ENCODE data around the gene PPIA.
"Not testable (repeated sequence)": the region's sequence is repeated elsewhere in the genome, so short reads cannot be mapped to it uniquely, and the experiment has no call there.

Gene PPIA

DNA sequence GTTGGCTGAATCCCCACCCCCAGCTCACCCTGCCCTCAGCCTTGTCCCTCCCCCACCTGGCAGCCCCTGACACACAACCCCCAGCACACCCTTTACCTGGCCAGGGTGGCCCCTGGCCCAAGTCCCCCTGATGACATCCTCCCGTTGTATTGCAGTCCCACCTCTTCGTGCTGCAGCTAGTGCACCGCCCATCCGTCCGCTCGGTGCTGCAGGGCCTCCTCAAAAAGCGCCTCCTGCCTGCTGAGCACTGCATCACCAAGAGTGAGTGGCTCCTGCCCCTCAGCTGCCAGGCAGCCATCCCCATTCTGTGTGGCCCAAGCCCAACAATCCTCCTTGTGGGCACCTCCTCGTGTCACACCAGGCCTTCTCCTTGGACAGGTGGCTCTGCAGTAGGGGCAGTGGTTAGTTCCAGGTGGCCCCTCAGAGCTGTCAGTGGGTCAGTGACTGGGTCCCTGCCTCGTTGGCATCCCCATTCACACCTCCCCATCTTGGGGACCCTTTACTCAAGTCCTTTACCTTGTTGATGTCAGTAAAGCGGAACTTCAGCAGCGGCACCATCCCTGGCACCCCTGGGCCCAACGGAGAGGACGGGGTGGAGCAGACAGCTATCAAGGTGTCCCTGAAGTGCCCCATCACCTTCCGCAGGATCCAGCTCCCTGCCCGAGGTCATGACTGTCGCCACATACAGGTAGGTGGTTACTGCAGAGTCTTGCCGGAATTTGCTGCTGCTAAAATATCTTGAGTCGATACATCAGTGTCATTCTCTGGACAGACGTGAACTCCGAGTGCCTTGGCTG is 33.6 kb upstream of the PPIA start:
- in situ Hi-C loops (cut with MboI; ENCODE audit: low sequenced_read_pairs) = no loop called here

DNA sequence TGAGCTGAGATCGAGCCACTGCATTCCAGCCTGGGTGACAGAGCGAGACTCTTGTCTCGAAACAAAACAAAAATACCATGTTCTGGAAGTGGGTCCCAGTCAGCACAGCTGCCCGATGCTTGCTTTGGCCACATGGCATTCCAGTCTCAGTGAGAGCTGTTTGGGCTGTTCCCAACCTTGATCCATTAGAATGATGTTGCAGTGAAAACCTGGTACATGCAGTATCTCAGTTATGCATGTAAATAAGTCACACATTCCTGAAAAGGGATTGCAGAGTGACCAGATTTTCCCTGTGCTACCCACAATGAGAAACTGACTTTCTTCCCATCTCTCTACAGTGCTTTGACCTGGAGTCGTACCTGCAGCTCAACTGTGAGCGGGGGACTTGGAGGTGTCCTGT is 32.4 kb upstream of the PPIA start:
- in situ Hi-C loops (cut with MboI; ENCODE audit: low sequenced_read_pairs) = no loop called here

DNA sequence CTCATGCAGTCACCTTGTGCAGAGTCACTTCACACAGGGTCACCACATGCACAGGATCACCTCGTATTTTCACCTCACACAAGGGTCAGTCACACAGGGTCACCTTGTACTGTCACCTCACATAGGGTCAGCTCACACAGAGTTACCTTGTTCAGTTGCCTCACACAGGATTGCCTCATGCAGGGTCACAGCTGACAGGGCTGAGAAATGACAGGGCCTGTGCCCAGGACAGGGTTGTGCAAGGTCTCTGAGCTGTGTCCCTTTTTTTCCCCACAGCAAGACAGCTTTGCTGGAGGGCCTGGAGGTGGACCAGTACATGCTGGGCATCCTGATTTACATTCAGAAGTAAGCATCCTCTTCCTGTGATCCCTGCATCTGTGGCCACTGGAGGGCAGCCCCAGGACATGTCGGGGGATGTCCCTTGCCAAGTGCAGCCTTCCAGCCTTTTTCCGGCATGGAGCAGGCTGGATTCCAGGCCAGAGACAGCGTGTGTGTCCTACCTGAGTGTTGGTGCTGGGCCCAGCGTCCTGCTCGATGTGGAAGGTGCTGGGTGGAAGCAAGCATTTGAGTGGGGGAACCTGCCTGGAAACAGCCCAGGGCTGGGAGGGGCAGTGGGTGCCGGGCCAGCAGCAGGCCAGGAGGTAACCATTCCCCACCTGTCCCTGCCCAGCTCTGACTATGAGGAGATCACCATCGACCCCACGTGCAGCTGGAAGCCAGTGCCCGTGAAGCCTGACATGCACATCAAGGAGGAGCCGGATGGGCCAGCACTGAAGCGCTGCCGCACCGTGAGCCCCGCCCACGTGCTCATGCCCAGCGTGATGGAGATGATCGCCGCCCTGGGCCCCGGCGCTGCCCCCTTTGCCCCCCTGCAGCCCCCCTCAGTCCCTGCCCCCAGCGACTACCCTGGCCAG is 31.6 kb upstream of the PPIA start:
- in situ Hi-C loops (cut with MboI; ENCODE audit: low sequenced_read_pairs) = no loop called here

DNA sequence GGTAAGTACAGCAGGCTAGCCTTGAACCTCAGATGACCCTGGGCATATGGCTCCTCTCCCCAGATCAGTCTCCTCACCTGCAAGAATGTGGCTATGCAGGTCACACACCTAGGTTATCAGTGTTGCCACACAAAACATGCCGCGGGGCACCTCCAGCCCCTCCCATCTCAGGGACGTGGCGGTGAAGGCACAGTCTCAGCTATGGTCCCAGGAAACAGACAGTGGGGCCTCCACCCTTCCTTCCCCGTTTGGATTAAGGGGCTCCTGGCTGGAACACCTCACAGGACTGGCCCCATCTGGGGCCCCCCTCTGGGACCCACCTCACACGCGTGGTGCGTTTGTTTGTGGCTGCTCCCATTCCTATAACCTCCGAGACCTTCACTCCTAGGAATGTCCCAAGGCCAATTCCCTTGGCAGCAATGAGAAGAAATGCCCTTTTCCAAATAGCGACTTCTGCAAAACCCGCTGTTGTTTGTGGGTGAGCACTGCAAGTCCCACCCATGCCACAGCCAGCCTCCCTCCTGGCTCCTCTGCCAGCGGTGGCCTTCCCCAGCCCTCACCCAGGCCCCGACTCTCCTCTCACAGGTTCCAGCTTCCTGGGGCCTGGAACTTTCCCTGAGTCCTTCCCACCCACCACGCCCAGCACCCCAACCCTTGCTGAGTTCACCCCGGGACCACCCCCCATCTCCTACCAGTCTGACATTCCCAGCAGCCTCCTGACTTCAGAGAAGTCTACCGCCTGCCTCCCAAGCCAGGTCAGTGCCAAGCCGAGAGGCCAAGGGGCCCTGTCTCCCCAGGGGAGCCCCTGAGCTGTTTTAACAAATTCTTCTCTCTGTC is 30.7 kb upstream of the PPIA start:
- in situ Hi-C loops (cut with MboI; ENCODE audit: low sequenced_read_pairs) = no loop called here

DNA sequence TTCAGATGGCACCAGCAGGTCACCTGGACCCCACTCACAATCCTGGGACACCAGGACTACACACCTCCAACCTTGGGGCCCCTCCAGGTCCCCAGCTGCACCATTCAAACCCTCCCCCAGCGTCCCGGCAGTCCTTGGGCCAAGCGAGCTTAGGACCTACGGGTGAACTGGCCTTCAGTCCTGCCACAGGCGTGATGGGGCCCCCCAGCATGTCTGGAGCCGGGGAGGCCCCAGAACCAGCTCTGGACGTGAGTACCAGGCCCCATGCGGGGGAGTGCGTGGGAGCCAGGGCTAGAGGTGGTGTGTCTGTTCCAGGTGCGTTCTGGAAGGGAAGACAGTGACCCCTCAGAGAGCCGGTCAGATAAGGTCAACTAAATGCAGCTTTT is 30.1 kb upstream of the PPIA start:
- in situ Hi-C loops (cut with MboI; ENCODE audit: low sequenced_read_pairs) = no loop called here

DNA sequence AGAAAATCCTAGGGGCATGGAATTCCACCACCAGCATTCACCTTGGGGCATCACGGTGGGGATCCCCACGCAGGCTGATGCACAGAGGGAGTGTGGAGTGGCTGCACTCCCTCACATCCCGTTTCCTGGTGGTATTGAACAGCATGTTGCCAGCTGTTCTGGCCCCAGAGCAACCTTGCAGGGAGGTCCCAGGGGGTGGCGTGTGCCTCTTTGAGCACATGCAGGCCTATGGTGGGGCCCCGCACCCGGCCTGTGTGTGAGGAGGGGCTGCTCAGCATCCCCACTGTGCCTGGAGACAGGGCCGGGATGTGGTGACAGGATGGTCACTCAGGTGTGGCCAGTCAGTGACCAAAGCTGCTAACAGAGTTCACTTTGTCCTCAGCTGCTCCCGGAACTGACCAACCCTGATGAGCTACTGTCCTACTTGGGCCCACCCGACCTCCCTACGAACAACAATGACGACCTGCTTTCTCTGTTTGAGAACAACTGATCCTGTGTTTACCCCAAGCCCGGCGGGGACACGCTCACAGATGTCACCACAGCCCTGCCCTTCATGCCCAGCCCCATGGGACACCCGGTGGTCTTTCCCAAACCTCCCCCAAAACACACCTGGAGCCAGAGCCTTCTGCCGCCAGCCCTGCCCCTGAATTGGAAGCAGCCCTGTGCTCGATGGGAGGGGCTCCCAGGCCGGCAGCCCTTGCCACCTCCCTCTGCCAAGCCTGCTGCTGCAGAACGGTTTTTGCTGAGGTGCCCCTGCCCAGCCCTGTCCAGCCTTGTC is 29.2 kb upstream of the PPIA start:
- in situ Hi-C loops (cut with MboI; ENCODE audit: low sequenced_read_pairs) = no loop called here

DNA sequence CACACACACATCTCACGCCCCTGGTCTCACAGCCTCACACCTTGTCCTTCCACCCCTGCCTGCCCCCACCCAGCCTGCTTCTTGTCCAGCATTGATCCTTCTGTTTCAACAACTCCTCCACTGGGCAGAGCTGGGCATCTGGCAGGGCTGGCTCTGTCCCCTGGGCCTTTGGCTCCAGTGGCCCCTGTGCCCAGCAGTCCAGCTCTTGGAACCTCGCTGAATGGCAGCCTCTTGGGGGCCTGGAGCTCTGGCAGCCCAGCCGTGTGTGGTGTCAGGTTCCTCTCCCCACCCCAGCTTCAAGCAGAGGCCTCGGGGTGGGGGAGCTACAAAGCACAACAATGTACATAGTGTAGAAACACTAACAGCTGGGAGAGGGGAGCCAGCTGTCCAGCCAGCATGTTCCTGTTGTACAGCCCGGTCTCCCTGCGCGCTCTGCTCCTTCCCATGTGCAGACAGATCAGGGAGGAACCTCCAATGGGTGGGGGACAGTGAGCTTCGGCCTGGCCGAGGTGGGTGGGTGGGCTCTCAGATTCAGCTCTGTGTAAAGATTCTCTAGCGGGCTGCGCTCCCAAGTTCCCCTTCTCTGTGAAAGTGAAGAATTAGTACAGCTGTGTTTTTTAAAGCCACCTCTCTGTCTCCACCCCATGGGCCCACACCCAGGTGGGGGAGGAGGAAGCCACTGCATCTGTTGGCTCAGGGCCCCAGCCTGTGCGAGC is 28.4 kb upstream of the PPIA start:
- in situ Hi-C loops (cut with MboI; ENCODE audit: low sequenced_read_pairs) = no loop called here

DNA sequence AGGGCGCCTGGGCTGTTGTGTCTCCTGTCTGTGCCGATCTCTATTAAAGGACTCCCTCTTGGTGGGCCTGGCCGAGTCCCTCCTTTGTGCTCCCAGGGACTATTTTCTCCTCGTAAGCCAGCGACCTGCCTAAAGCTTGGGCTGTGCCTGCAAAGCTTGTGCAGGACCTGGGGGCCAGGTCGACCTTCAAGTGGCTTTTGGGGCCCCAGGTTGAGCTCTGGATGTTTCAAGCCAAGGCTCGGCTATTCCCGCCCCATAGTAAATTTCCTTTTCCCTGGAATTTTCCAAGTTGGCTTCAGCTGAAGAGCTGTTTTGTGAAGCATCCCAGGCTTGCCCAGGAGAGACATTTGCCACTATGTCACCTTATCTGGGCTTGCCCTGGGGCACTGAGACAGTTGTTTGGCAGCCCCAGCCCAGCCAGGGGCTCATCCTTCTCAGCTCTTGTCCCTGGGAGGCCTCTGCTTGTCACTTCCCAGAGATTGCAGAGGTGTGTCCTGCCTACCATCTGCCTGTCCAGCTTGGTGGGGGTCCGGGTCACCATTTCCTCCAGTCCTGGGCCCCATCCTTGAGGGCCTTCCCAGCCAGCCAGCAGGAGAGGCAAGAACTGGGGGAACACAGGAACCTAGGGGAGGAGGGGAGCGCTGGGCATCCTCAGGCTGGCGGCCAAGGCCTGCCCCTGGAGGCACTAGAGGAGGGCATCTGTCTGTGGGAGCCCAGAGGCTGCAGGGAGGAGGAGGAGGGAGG is 27.7 kb upstream of the PPIA start:
- in situ Hi-C loops (cut with MboI; ENCODE audit: low sequenced_read_pairs) = no loop called here

DNA sequence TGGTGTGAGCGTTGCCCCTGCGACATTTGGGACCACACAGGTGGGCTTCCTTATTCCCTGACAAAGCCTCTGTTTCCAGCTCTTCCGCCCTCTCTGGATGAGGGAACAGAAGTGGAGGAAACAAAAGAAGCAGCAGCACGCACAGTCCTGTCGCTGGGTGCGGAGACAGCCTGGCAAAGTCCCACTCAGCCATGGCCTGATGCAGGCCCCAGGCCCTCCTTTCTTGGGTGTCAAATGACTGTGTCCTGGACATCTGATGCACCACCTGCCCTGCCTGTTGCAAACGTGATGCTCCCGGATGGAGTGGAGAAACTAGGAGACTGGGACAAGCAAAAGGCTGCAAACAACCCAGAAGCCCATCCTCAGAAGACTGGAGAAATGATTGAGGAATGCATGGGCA is 27.1 kb upstream of the PPIA start:
- in situ Hi-C loops (cut with MboI; ENCODE audit: low sequenced_read_pairs) = no loop called here

DNA sequence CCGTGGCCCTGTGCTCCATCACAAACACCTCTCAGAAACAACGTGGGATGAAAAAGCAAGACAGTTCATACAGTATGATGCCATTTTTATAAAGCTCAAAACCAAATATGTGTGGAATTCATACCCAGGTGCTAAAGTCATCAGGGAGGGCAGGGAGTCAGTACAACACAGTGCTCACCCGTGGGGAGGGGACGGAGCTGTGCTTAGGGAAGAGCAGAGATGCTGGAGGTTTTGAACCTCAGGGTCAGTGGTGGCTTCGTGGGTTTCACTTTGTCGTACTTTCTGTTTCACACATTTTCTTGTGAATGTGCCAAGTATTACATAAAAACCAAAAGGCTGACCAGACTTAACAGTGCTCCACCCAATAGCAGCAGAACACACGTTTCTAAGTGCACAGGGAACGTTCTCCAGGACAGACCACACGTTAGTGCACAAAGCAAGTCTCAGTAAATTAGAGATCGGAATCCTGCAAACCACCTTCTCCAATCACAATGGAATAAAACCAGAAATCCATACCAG is 26.6 kb upstream of the PPIA start:
- in situ Hi-C loops (cut with MboI; ENCODE audit: low sequenced_read_pairs) = no loop called here

DNA sequence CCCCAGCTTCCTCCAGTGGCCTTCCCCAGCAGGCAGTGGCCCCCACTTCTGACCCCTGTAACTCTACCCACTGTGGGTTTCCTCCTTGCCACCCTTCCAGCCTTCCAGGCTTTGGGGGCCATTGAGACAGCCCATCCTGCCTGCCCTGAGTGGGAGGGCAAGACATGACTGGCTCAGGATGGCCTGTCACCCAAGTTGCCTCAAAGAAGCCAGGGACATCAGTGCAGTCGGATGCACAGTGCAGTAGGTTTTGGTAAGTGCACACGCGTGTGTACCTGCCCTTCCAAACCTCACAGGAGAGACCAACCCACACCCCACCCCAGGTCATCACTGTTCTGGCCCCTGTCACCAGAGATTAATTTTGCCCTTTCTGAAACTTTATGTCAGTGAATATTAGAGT is 25.1 kb upstream of the PPIA start:
- in situ Hi-C loops (cut with MboI; ENCODE audit: low sequenced_read_pairs) = no loop called here

DNA sequence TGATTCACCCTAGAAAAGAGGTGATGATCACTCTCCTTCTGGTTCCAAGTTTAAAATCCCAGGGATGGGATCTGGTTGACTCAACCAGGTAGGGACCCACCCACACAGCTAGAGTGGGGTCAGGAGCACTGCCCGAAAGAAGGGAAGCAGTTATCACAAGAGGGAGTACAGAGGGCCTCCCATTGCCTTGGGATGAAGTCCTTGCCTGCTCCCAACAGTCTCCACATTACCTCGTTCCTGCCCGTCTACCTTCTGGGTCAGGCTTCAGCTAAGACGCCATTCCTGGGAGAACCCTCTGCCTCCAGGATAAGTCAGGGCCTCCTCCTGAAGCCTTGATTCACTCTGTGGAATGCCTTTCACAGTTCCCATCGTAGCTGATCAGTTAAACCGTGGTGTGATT is 24.0 kb upstream of the PPIA start:
- in situ Hi-C loops (cut with MboI; ENCODE audit: low sequenced_read_pairs) = no loop called here

DNA sequence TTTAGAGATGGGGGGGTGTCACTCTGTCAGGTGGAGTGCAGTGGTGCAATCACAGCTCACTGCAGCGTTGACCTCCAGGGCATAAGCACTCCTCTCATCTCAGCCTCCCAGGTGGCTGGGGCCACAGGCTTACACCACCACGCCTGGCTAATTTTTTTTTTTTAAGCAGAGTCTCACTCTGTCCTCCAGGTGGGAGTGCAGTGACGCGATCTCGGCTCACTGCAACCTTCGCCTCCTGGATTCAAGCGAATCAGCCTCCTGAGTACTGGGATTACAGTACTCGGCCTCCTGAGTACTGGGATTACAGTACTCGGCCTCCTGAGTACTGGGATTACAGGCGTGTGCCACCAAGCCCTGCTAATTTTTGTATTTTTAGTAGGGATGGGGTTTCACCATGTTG is 23.6 kb upstream of the PPIA start:
- in situ Hi-C loops (cut with MboI; ENCODE audit: low sequenced_read_pairs) = no loop called here

DNA sequence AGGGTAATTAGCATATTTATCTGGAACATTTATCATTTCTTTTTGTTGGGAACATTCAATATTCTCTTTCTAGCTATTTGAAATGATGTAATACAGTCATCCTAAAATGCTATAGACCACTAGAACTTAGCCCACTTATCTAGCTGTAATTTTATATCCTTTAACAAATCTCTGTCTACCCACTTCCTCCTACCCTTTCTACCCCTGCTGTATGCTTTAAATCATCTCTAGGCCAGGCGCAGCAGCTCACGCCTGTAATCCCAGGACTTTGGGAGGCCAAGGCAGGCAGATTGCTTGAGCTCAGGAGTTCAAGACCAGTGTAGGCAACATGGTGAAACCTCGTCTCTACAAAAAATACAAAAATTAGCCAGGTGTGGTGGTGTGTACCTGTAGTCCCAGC is 22.0 kb upstream of the PPIA start:
- in situ Hi-C loops (cut with MboI; ENCODE audit: low sequenced_read_pairs) = not testable (repeated sequence)

DNA sequence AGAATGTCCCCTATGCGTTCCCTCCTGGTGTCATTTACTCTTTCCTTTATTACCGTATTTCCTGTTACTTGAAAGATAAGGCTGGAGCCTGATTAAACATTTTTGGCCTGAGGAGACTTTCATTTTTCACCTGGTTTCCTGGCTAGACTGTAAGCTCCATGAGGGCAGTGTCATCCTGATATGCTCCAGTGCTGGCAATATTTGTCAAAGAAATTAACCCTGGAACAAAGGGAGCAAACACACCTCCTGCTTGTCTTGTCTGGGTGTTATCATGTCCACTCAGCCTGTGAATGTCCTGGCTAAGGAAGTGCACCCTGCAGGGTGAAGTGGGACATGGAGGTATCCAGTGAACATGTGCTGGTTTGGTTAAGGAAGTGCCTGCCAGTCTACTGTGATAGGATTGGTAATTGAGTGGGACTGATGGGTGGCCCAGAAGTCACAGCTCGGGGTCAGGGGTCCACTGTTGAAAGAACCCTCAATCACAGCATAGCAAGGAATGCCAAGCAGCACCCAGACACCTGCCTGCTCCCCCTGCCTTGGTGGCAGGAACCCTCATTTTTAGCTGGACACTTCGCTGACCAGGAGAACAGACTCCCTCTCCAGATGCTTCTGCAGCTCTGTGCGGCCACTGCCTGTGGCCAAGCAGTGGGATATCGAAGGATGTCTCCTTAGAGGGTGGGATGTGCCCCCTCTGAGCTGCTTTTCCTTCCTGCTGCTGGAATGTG is 20.9 kb upstream of the PPIA start:
- in situ Hi-C loops (cut with MboI; ENCODE audit: low sequenced_read_pairs) = no loop called here

DNA sequence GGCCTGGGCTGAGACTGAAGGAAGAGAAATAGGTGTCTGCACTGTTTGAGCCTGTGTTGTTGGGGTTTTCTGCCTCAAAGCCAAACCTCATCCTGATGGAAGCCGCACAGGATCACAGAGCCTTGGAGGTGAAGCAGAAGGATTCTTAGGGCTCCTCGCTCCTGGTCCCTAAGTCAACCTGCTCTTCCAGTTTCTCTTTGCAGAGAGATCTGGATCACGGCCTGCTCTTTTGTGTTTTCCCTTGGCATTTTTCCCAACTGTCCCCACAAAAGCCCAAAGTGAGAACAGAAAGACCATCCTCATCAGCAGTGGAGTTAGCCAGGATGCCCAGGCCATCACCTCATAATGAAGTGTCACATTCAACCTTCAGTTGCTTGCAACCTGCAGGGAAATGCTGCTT is 20.3 kb upstream of the PPIA start:
- in situ Hi-C loops (cut with MboI; ENCODE audit: low sequenced_read_pairs) = no loop called here

DNA sequence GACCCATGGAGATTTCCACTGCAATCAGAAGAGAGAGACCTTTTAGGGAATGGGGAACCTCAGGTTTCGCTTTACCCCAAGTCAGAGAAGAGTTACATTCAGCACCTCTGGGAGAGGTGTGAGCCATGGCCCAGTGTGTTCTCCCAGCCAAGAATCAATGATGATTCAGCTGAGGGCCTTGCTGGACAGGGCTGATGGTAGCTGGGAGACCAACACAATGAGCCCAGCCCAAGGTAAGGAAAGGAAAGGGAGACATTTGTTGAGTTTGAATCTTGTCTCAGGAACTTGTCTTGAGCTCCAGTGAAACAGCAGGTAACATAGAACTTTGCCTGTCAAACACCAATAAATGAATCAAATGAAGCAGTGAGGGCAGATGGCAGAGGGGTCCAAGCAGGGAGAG is 14.0 kb upstream of the PPIA start:
- in situ Hi-C loops (cut with MboI; ENCODE audit: low sequenced_read_pairs) = no loop called here

DNA sequence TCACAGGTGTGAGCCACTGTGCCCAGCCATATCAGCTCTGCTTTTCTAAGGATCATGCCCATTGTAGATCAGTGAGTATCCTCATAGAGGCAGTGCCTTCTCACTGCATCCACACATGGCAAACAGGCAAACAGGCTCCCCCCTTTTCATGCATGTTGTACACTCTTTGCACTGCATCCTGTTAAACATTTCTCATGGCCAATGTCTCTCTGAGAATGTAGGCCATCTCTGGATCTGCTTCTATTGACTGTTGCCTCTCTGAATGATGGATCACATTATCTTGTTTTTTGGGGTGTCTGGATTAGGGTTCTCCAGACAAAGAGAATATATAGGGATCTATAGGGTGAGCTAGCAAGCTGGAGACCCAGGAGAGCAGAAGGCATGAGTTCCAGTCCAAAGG is 13.1 kb upstream of the PPIA start:
- in situ Hi-C loops (cut with MboI; ENCODE audit: low sequenced_read_pairs) = no loop called here

All from hTERT RPE-1 (cell line).